ELF-1 (cell line): Measurements from ENCODE around the gene ZNF830.
"Not testable (repeated sequence)": the region's sequence is repeated elsewhere in the genome, so short reads cannot be mapped to it uniquely, and the experiment has no call there.

Source experiments
- DNase-seq: peaks from one replicate; pipeline ENCODE4 v3.0.0-alpha.2; 2016; ENCODE audit warnings: low read depth, low spot score

ZNF830 gene

GRCh38 chr17:34991606-34992005, 30.3 kb downstream of the ZNF830 start:
- DNase-seq = no peak

GRCh38 chr17:34993031-34993430, 31.7 kb downstream of the ZNF830 start:
- no peak for DNase-seq

DNA sequence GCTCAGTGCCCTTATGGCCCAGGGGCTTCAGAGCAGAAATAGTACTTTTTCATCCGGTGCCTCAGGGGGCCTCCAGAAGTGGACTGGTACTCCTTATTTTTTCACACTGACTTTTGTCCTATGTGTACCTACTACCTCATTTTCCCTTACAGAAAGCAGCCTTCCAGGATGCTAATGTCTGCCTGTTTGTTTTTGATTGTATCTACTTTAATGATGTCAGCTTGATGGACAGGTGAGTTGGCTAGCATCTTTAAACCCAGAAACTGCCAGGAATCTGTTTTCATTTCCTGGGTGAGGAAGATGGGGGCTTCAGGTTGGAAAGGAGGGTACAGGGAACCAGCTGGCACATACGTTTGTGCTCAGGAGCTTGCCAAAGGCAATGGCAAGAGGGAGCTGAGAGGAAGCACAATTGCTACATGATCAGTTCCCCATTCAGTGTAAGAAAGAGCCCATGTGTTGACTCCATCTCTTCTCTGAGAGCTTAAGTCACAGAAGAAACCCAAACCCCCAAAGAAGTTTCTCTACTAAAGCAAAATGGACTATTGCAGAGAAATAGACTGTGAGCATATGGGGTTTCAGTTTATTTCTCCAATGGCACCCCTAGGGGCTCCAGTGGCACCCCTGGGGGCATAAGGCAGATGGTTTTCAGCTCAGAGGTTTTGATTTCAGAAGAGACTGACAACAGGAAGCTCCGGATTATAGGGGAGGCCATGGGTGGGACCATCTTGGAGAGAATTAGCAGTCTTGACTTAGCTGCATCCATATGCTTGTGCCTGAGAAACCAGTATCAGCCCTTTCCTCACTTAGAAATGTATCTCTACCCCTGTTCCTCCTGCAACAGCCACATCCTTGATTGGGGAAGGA, 35.3 kb downstream of the ZNF830 start:
- no peak for DNase-seq

GRCh38 chr17:34997355-34997862, 36.1 kb downstream of the ZNF830 start:
- DNase-seq = no peak

GRCh38 chr17:34998205-34998604, 36.9 kb downstream of the ZNF830 start:
- DNase-seq = peak; percentile 85

- no peak for DNase-seq
These were observed 38.1 kb downstream of the ZNF830 start for GRCh38 chr17:34999456-34999855.

DNA sequence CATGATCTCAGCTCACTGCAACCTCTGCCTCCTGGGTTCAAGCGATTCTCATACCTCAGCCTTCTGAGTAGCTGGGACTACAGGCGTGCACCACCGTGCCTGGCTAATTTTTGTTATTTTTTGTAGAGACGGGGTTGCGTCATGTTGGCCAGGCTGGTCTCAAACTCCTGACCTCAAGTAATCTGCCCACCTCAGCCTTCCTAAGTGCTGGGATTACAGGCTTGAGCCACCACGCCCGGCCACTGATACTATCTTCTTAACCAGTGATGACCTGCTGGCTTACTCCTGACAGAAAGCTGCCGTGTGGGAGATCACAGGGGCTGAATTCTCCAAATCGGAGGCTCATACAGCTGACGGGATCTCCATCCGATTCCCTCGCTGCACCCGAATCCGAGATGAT, 39.6 kb downstream of the ZNF830 start:
- DNase-seq = not testable (repeated sequence)

DNA sequence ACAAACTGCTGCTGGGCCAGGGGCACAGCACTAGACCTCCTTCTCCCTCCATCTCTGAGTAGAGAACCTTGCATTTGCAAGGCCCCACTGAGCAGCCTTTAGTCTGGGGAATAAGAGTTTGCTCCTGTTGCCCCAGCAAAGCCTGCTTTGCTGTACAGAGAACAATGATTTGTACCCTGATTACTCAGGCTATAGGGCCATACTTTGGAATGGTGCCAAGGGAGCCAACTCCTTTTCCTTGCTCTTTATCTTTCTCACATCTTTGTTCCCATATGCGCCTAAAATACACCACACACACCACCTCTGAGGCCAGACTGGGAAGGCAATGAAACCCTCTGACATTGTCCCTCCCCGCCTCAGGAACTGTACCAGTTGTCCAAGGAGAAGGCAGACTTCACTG, 40.2 kb downstream of the ZNF830 start:
- DNase-seq = no peak

- no peak for DNase-seq
These were observed 41.7 kb downstream of the ZNF830 start for GRCh38 chr17:35002876-35003551.

DNA sequence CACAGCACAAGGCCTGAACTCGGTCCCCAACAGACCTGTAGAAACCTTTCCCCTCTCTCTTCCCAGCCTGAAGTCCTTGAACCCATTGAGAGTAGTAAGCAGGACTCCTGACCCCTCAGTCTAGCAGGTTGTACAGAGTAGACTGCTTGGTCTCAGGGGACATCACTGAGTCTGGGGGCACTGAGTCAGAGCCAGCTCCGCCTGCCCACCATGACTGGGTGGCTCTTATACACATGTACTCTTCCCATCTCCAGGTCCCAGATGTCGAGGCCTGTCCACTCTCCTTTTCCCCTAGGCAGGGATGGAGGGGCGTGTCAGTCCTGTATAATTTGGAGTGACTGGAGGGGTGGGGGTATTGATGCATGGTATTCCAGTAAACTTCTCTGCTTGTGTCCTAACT, 42.4 kb downstream of the ZNF830 start:
- no peak for DNase-seq

GRCh38 chr17:35006345-35006744, 45.0 kb downstream of the ZNF830 start:
- no peak for DNase-seq

GRCh38 chr17:35006961-35007360, 45.6 kb downstream of the ZNF830 start:
- no peak for DNase-seq

DNA sequence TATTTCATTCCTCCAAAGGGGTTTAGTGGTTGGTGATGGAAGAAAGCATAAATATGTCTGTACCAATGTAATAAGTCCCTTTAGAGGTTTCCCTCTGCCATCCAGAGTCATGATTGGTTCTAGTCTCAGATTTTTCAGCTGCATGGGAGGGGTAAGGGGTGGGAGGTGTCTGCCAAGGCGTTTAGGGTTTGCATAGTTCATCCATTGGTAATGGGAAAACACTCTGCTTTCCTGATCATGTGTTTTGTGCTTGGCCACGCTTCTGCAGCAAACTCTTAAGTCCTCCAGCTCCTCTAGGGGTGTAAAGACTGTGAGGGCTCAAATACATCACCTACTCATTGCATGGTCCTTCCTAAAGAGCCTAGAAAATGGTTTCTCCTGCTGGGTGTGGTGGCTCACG, 48.8 kb downstream of the ZNF830 start:
- no peak for DNase-seq

DNA sequence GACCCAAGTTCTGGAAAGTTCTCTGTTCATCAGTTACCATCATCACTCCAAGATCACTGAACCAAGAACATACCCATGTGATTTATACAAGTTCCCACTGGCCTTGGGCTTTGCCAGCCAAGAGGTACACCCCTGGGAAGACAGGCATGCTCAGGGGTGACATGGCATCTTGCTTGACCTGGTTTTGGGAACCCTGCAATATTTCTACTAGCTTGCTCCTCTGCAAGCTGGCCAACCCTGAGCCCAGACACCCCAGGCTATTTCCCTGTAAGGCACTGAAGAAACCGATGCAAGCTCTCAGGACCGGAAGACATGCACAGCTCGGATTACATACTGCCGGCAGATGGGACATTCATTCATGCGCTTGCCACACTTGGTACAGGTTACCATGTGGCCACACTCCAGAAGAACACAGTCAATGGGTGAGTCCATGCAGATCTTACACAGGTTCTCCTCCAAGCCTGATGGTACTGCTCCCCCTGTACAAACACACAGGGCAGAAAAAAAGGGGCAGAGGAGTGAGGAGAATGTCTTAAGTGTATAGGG, 50.4 kb downstream of the ZNF830 start:
- DNase-seq = peak; percentile 40
